Measurements from ENCODE around the gene DBNL.
"Not testable (repeated sequence)": the region's sequence is repeated elsewhere in the genome, so short reads cannot be mapped to it uniquely, and the experiment has no call there.

- not testable (repeated sequence) for TF ChIP-seq POLR2AphosphoS5 (IDR thresholded peaks at IDR 0.05; ENCODE audit: low read depth, low read length); CTCF (IDR thresholded peaks at IDR 0.05); REST (IDR thresholded peaks at IDR 0.05; ENCODE audit: insufficient read depth in 1 of 2, low read depth in 2 of 2, low read length in 1 of 2); TCF7L2 (IDR thresholded peaks at IDR 0.05; ENCODE audit: low read depth, low read length); SIN3A (IDR thresholded peaks at IDR 0.05; ENCODE audit: borderline replicate concordance, insufficient read depth, low read depth, low read length)
Measured at GRCh38 chr7:44032031-44032430, 12.5 kb upstream of the DBNL start.
